ENCODE data around the gene RRP9.

Gene RRP9

GRCh38 chr3:51959651-51960050 lies 17.9 kb upstream of the RRP9 start:
- no peaks in the 10 kb centered on the region for H3K9me3 ChIP-seq (ENCODE audit: control insufficient read depth, low read length)
- H3K27me3 ChIP-seq (ENCODE audit: control insufficient read depth, insufficient read depth, low read length), result peaks cover 20% of the 10 kb centered on the region
- H3K9ac ChIP-seq (ENCODE audit: low read length), result no peak overlapping the region
- peaks cover 10% of the 10 kb centered on the region for H3K4me1 ChIP-seq (ENCODE audit: control insufficient read depth, insufficient read depth, low read length)
- no peak overlapping the region for H3K4me3 ChIP-seq (ENCODE audit: low read length)
- H3K36me3 ChIP-seq (ENCODE audit: control insufficient read depth, insufficient read depth, low read length), result no peaks in the 10 kb centered on the region

- Histone ChIP-seq H3K9ac (ENCODE audit: low read length) (no peak overlapping the region), H3K36me3 (ENCODE audit: control insufficient read depth, insufficient read depth, low read length) (no peaks in the 10 kb centered on the region), H3K27me3 (ENCODE audit: control insufficient read depth, insufficient read depth, low read length) (peaks cover 22% of the 10 kb centered on the region), H3K4me3 (ENCODE audit: low read length) (no peak overlapping the region), H3K9me3 (ENCODE audit: control insufficient read depth, low read length) (no peaks in the 10 kb centered on the region), H3K4me1 (ENCODE audit: control insufficient read depth, insufficient read depth, low read length) (peaks cover 10% of the 10 kb centered on the region)
Observed at GRCh38 chr3:51958603-51959521, 17.2 kb upstream of the RRP9 start.

- H3K9me3 ChIP-seq (ENCODE audit: control insufficient read depth, low read length), result no peaks in the 10 kb centered on the region
- peaks cover 10% of the 10 kb centered on the region for H3K4me1 ChIP-seq (ENCODE audit: control insufficient read depth, insufficient read depth, low read length)
- no peak overlapping the region for H3K4me3 ChIP-seq (ENCODE audit: low read length)
- no peak overlapping the region for H3K9ac ChIP-seq (ENCODE audit: low read length)
- no peaks in the 10 kb centered on the region for H3K36me3 ChIP-seq (ENCODE audit: control insufficient read depth, insufficient read depth, low read length)
- peaks cover 22% of the 10 kb centered on the region for H3K27me3 ChIP-seq (ENCODE audit: control insufficient read depth, insufficient read depth, low read length)
Observed at GRCh38 chr3:51957520-51958205, 16.0 kb upstream of the RRP9 start.

- H3K27me3 ChIP-seq (ENCODE audit: control insufficient read depth, insufficient read depth, low read length), result peaks cover 22% of the 10 kb centered on the region
- peaks cover 10% of the 10 kb centered on the region for H3K4me1 ChIP-seq (ENCODE audit: control insufficient read depth, insufficient read depth, low read length)
- H3K36me3 ChIP-seq (ENCODE audit: control insufficient read depth, insufficient read depth, low read length), result no peaks in the 10 kb centered on the region
- no peak overlapping the region for H3K9ac ChIP-seq (ENCODE audit: low read length)
- no peak overlapping the region for H3K4me3 ChIP-seq (ENCODE audit: low read length)
- H3K9me3 ChIP-seq (ENCODE audit: control insufficient read depth, low read length), result no peaks in the 10 kb centered on the region
Observed at GRCh38 chr3:51955893-51956770, 14.4 kb upstream of the RRP9 start.

GRCh38 chr3:51955175-51955892 lies 13.6 kb upstream of the RRP9 start, which contains the start of gene GPR62:
GPR62 (plus strand) TSS chr3:51955381; CDS start chr3:51955653, 272 bp downstream.
- Histone ChIP-seq H3K27me3 (ENCODE audit: control insufficient read depth, insufficient read depth, low read length) (peaks cover 22% of the 10 kb centered on the region), H3K9me3 (ENCODE audit: control insufficient read depth, low read length) (no peaks in the 10 kb centered on the region), H3K36me3 (ENCODE audit: control insufficient read depth, insufficient read depth, low read length) (no peaks in the 10 kb centered on the region), H3K9ac (ENCODE audit: low read length) (no peak within 1 kb of the TSS), H3K4me3 (ENCODE audit: low read length) (no peak within 1 kb of the TSS), H3K4me1 (ENCODE audit: control insufficient read depth, insufficient read depth, low read length) (peaks cover 10% of the 10 kb centered on the region)

- H3K9me3 ChIP-seq (ENCODE audit: control insufficient read depth, low read length), result no peaks in the 10 kb centered on the region
- H3K4me3 ChIP-seq (ENCODE audit: low read length), result no peak overlapping the region
- peaks cover 10% of the 10 kb centered on the region for H3K4me1 ChIP-seq (ENCODE audit: control insufficient read depth, insufficient read depth, low read length)
- no peaks in the 10 kb centered on the region for H3K36me3 ChIP-seq (ENCODE audit: control insufficient read depth, insufficient read depth, low read length)
- no peak overlapping the region for H3K9ac ChIP-seq (ENCODE audit: low read length)
- H3K27me3 ChIP-seq (ENCODE audit: control insufficient read depth, insufficient read depth, low read length), result peaks cover 22% of the 10 kb centered on the region
Observed at GRCh38 chr3:51954713-51955112, 13.0 kb upstream of the RRP9 start.

GRCh38 chr3:51954105-51954504 lies 12.4 kb upstream of the RRP9 start:
- H3K9ac ChIP-seq (ENCODE audit: low read length), result no peak overlapping the region
- peaks cover 22% of the 10 kb centered on the region for H3K27me3 ChIP-seq (ENCODE audit: control insufficient read depth, insufficient read depth, low read length)
- H3K9me3 ChIP-seq (ENCODE audit: control insufficient read depth, low read length), result no peaks in the 10 kb centered on the region
- no peak overlapping the region for H3K4me3 ChIP-seq (ENCODE audit: low read length)
- H3K4me1 ChIP-seq (ENCODE audit: control insufficient read depth, insufficient read depth, low read length), result peaks cover 10% of the 10 kb centered on the region
- H3K36me3 ChIP-seq (ENCODE audit: control insufficient read depth, insufficient read depth, low read length), result no peaks in the 10 kb centered on the region

- no peaks in the 10 kb centered on the region for H3K9me3 ChIP-seq (ENCODE audit: control insufficient read depth, low read length)
Observed at GRCh38 chr3:51953445-51953844, 11.7 kb upstream of the RRP9 start.

GRCh38 chr3:51950899-51951298 lies 9.2 kb upstream of the RRP9 start:
- Histone ChIP-seq H3K9ac (ENCODE audit: low read length) (no peak overlapping the region), H3K9me3 (ENCODE audit: control insufficient read depth, low read length) (no peaks in the 10 kb centered on the region), H3K4me1 (ENCODE audit: control insufficient read depth, insufficient read depth, low read length) (peaks cover 3% of the 10 kb centered on the region), H3K4me3 (ENCODE audit: low read length) (no peak overlapping the region), H3K27me3 (ENCODE audit: control insufficient read depth, insufficient read depth, low read length) (peaks cover 14% of the 10 kb centered on the region), H3K36me3 (ENCODE audit: control insufficient read depth, insufficient read depth, low read length) (no peaks in the 10 kb centered on the region)

More at GRCh38 chr3:51953445-51953844, 11.7 kb upstream of the RRP9 start:
- Histone ChIP-seq H3K27me3 (ENCODE audit: control insufficient read depth, insufficient read depth, low read length) (peaks cover 22% of the 10 kb centered on the region), H3K9ac (ENCODE audit: low read length) (no peak overlapping the region), H3K36me3 (ENCODE audit: control insufficient read depth, insufficient read depth, low read length) (no peaks in the 10 kb centered on the region), H3K4me1 (ENCODE audit: control insufficient read depth, insufficient read depth, low read length) (peaks cover 10% of the 10 kb centered on the region), H3K4me3 (ENCODE audit: low read length) (no peak overlapping the region)

GRCh38 chr3:51949121-51949520 lies 7.4 kb upstream of the RRP9 start:
- Histone ChIP-seq H3K4me1 (ENCODE audit: control insufficient read depth, insufficient read depth, low read length) (no peaks in the 10 kb centered on the region), H3K36me3 (ENCODE audit: control insufficient read depth, insufficient read depth, low read length) (no peaks in the 10 kb centered on the region), H3K4me3 (ENCODE audit: low read length) (no peak overlapping the region), H3K9me3 (ENCODE audit: control insufficient read depth, low read length) (no peaks in the 10 kb centered on the region), H3K27me3 (ENCODE audit: control insufficient read depth, insufficient read depth, low read length) (no peaks in the 10 kb centered on the region), H3K9ac (ENCODE audit: low read length) (no peak overlapping the region)

- no peaks in the 10 kb centered on the region for H3K27me3 ChIP-seq (ENCODE audit: control insufficient read depth, insufficient read depth, low read length)
- H3K9me3 ChIP-seq (ENCODE audit: control insufficient read depth, low read length), result no peaks in the 10 kb centered on the region
- H3K9ac ChIP-seq (ENCODE audit: low read length), result no peak overlapping the region
- no peak overlapping the region for H3K4me3 ChIP-seq (ENCODE audit: low read length)
- no peaks in the 10 kb centered on the region for H3K36me3 ChIP-seq (ENCODE audit: control insufficient read depth, insufficient read depth, low read length)
- peaks cover 5% of the 10 kb centered on the region for H3K4me1 ChIP-seq (ENCODE audit: control insufficient read depth, insufficient read depth, low read length)
Observed at GRCh38 chr3:51948016-51948580, 6.4 kb upstream of the RRP9 start.

Data from mucosa of stomach (tissue), 1 donor.